Vagina (tissue), 2 donors: ENCODE results near the gene DLD. TPM values are rescaled to one million over a fixed set of nuclear protein-coding genes. Genes with fewer than 3 reads are reported as not detected.
"Not testable (repeated sequence)": the region's sequence is repeated elsewhere in the genome, so short reads cannot be mapped to it uniquely, and the experiment has no call there.

Source experiments
- DNase-seq, 2 donors: peaks; one replicate each; pipeline ENCODE4 v3.0.0-alpha.2; 2017; ENCODE audit errors: extremely low spot score in 2 of 2
- H3K27ac ChIP-seq: fragments of 200-600 bp; sonication (generic); one replicate; pipeline ENCODE4 v1.5.1; 2019
- H3K27me3 ChIP-seq: fragments of 200-600 bp; sonication (generic); one replicate; pipeline ENCODE4 v1.5.1; 2019
- H3K36me3 ChIP-seq, 2 donors: fragments of 200-600 bp; sonication (generic); one replicate each; pipeline ENCODE4 v1.5.1; 2017 to 2019
- H3K4me1 ChIP-seq: fragments of 200-600 bp; sonication (generic); one replicate; pipeline ENCODE4 v1.5.1; 2019
- H3K4me3 ChIP-seq, 2 donors: fragments of 200-600 bp; sonication (generic); 1 replicate in 1 of 2; 2 replicates in 1 of 2; pipeline ENCODE4 v1.5.1; 2016 to 2019
- H3K9me3 ChIP-seq: fragments of 200-600 bp; sonication (generic); one replicate; pipeline ENCODE4 v1.5.1; 2019
- POLR2A ChIP-seq, 2 donors: fragments of 450-650 bp; IDR thresholded peaks; one replicate each; pipeline ENCODE4 v1.6.1; 2017; ENCODE audit warnings: antibody characterized with exemption in 2 of 2, mild to moderate bottlenecking in 2 of 2, moderate library complexity in 2 of 2
- POLR2AphosphoS5 ChIP-seq, 2 donors: sonication (generic); formaldehyde crosslinking; IDR thresholded peaks; one replicate each; pipeline ENCODE4 v1.9.0; 2017; ENCODE audit warnings: antibody characterized with exemption in 2 of 2, mild to moderate bottlenecking in 2 of 2, low read depth in 1 of 2; ENCODE audit not compliant: insufficient read depth in 1 of 2
- intact Hi-C: fragments of 100-400 bp; cut with DNase I; formaldehyde crosslinking; loops from one replicate; pipeline ENCODE4 v1.15.1; 2023
- total RNA-seq: library from RNA; depleted of rRNA; stranded (reverse); fragments of >200 nt; gene quantifications from one replicate; pipeline ENCODE4 v1.2.3, GENCODE V29; 2016
- TF ChIP-seq, protein P1 (sequence below), 3 experiments: fragments of 450-650 bp in 2 of 3; fragments of 200-600 bp in 1 of 3; sonication (generic) in 1 of 3; IDR thresholded peaks; one replicate each; pipeline ENCODE4 v1.5.1; 2017 to 2019; ENCODE audit warnings: antibody characterized with exemption in 3 of 3, mild to moderate bottlenecking in 2 of 3, moderate library complexity in 2 of 3

DLD gene
- total RNA-seq, 1 donor from 2014 or later, result 67.8 TPM

DNA sequence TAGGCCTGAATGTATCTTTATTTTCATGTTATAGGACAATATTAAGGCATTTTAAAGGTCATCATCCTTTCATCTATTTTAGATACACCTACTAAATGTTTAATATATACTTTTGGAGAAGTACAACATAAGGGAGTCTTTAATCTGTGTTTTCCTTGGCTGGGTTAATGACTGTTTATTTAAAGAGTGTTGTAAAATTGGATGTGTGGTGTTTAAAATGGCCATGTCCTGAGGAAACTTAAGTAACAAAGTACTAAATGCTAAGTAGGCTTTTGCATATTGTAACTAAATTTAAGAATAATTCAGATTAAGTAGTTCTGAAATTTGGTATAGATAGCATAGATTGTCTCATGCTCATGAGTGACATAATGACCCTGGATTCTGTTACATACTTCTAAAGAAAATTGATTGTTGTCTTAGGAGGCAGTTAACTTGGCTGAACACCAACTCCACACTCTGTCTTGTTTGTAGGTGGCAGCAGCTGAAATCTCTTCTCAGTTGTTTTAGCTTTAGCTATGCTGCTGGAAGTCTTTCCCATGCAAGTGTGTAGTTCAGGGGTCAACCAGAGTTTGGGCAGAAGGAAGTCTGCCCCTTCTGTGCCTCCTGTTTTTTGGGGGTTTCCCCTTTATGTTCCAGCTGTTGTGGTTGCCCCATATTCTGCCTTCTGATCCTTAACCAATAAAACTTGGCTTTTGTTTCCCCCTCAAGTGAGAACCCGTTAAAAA lies 29.2 kb downstream of the DLD start:
- H3K27ac ChIP-seq, result no peak overlapping the region
- no peak for DNase-seq
- H3K27me3 ChIP-seq, result no peaks in the 10 kb centered on the region
- H3K4me3 ChIP-seq, result no peak overlapping the region
- H3K9me3 ChIP-seq, result no peaks in the 10 kb centered on the region
- peaks cover 0 to 50% of the 10 kb centered on the region in 2 donors for H3K36me3 ChIP-seq
- TF ChIP-seq POLR2AphosphoS5 (IDR thresholded peaks at IDR 0.05; ENCODE audit: insufficient read depth in 1 of 2, low read depth in 1 of 2) (no peak), POLR2A (IDR thresholded peaks at IDR 0.05) (no peak)
- TF ChIP-seq, protein P1, sequence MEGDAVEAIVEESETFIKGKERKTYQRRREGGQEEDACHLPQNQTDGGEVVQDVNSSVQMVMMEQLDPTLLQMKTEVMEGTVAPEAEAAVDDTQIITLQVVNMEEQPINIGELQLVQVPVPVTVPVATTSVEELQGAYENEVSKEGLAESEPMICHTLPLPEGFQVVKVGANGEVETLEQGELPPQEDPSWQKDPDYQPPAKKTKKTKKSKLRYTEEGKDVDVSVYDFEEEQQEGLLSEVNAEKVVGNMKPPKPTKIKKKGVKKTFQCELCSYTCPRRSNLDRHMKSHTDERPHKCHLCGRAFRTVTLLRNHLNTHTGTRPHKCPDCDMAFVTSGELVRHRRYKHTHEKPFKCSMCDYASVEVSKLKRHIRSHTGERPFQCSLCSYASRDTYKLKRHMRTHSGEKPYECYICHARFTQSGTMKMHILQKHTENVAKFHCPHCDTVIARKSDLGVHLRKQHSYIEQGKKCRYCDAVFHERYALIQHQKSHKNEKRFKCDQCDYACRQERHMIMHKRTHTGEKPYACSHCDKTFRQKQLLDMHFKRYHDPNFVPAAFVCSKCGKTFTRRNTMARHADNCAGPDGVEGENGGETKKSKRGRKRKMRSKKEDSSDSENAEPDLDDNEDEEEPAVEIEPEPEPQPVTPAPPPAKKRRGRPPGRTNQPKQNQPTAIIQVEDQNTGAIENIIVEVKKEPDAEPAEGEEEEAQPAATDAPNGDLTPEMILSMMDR (IDR thresholded peaks at IDR 0.05), result no peak
- peaks cover 14% of the 10 kb centered on the region for H3K4me1 ChIP-seq
- intact Hi-C loops, result no loop called here

DNA sequence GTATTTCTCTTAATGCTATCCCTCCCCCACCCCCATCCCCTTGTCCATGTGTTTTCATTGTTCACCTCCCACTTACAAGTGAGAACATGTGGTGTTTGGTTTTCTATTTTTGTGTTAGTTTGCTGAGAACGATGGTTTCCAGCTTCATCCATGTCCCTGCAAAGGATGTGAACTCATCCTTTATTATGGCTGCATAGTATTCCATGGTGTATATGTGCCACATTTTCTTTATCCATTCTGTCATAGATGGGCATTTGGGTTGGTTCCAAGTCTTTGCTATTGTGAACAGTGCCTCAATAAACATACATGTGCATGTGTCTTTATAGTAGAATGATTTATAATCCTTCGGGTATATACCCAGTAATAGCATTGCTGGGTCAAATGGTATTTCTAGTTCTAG lies 30.8 kb downstream of the DLD start:
- H3K27ac ChIP-seq, DNase-seq, intact Hi-C loops, H3K27me3 ChIP-seq, H3K4me3 ChIP-seq, H3K9me3 ChIP-seq: not testable (repeated sequence)
- Histone ChIP-seq H3K4me1 (peaks cover 14% of the 10 kb centered on the region), H3K36me3 (peaks cover 0 to 41% of the 10 kb centered on the region in 2 donors)

DNA sequence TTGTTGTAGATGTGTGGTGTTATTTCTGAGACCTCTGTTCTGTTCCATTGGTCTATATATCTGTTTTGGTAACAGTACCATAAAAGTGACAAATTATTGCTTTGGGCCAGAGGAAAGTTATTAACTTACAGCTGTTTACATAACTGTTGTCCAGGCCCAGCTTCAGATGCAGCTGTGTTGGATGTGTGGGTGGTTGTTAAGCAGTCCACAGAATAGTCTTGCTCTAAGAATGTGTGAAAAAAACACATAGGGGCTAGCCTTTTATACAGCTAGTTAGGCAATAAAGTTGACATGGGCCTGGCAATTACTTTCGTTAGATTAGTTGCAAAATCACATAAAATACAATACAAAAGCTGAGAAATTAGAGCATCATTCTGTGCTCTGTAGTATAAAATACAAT lies 31.9 kb downstream of the DLD start:
- Histone ChIP-seq H3K4me3 (no peak overlapping the region), H3K27me3 (no peaks in the 10 kb centered on the region), H3K4me1 (peaks cover 14% of the 10 kb centered on the region), H3K27ac (no peak overlapping the region), H3K9me3 (no peaks in the 10 kb centered on the region), H3K36me3 (peaks cover 0 to 39% of the 10 kb centered on the region in 2 donors)
- no peak for TF ChIP-seq POLR2AphosphoS5 (IDR thresholded peaks at IDR 0.05; ENCODE audit: insufficient read depth in 1 of 2, low read depth in 1 of 2)
- no peak for TF ChIP-seq POLR2A (IDR thresholded peaks at IDR 0.05)
- TF ChIP-seq, protein P1 (IDR thresholded peaks at IDR 0.05), result no peak
- no peak for DNase-seq
- intact Hi-C loops, result no loop called here

DNA sequence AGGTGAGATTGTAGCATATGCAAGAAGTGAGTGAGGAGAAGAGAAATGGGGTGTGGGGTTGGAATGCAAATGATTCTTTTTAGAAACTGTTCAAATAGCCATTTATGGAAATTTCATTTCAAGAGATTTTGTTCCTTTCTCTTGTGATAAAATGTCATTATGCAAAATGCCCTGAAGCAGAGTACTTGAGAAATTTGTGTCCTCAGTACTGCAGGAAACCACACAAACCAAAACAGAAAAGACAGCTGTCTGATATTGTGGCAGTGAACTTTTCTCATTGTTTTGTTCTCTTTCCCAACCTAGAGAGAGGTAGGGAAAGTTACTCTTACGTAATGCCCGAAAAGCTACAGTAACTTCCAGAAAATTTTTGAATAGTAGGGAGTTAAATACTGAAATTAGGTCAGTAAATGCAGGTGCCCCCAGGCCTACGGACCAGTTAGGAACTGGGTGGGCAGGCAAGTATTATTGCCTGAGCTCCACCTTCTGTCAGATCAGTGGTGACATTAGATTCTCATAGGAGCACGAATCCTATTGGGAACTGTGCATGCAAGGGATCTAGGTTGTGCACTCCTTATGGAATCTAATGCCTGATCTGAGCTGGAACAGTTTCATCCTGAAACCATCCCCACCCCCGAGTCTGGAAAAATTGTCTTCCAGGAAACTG lies 34.0 kb downstream of the DLD start:
- H3K4me3 ChIP-seq, result no peak overlapping the region
- H3K36me3 ChIP-seq, result peaks cover 0 to 24% of the 10 kb centered on the region in 2 donors
- intact Hi-C loops, result no loop called here
- no peak for DNase-seq
- no peaks in the 10 kb centered on the region for H3K27me3 ChIP-seq
- no peaks in the 10 kb centered on the region for H3K9me3 ChIP-seq
- peaks cover 13% of the 10 kb centered on the region for H3K4me1 ChIP-seq
- TF ChIP-seq, protein P1 (IDR thresholded peaks at IDR 0.05), result no peak
- no peak for TF ChIP-seq POLR2A (IDR thresholded peaks at IDR 0.05)
- no peak overlapping the region for H3K27ac ChIP-seq

DNA sequence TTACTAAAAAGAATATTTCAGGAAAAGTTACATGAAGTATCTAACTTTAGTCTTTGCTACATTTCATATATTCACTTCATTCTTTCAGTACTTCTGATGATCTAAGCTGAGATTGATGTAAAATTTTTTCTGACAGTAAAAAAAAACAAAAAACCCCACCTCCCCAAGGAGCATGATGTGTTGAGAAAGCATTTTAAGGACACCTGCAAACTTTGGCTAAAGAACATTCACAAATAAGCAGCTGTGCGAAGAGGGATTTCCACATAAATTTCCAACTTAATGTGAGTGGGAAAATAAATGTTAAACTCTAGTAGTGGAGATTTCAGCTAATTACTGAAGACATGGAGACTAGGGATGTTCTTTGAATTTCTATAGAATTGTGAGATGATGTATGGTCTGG lies 35.5 kb downstream of the DLD start:
- intact Hi-C loops, result no loop called here

More for the DNA sequence above, 35.5 kb downstream of the DLD start:
- Histone ChIP-seq H3K27me3 (no peaks in the 10 kb centered on the region), H3K9me3 (no peaks in the 10 kb centered on the region), H3K4me3 (no peak overlapping the region), H3K27ac (no peak overlapping the region), H3K36me3 (peaks cover 0 to 38% of the 10 kb centered on the region in 2 donors), H3K4me1 (peaks cover 7% of the 10 kb centered on the region)
- DNase-seq, result no peak
- TF ChIP-seq, protein P1 (IDR thresholded peaks at IDR 0.05), result no peak
- TF ChIP-seq POLR2A (IDR thresholded peaks at IDR 0.05) (no peak), POLR2AphosphoS5 (IDR thresholded peaks at IDR 0.05; ENCODE audit: insufficient read depth in 1 of 2, low read depth in 1 of 2) (no peak)
